GM13977 (cell line): Measurements from ENCODE around the gene DCTN4.
"Not testable (repeated sequence)": the region's sequence is repeated elsewhere in the genome, so short reads cannot be mapped to it uniquely, and the experiment has no call there.

Experiments used
- DNase-seq: peaks from one replicate; pipeline ENCODE4 v3.0.0; 2012; ENCODE audit warnings: low spot score
- in situ Hi-C: fragments of 300-500 bp; cut with MboI; formaldehyde crosslinking; loops from one replicate; pipeline ENCODE4 v1.12.0; 2022; ENCODE audit warnings: low sequenced_read_pairs, low pct_unique_long_range_greater_than_20kb, mixed read lengths, inconsistent platforms; ENCODE audit not compliant: unreplicated experiment
- TF ChIP-seq, protein P1 (sequence below): IDR thresholded peaks from 2 replicates; pipeline ENCODE4 v1.5.1; 2012; ENCODE audit warnings: mild to moderate bottlenecking, control low read depth; ENCODE audit not compliant: insufficient read depth; ENCODE audit errors: extremely low read depth, missing control alignments

The DCTN4 gene

DNA sequence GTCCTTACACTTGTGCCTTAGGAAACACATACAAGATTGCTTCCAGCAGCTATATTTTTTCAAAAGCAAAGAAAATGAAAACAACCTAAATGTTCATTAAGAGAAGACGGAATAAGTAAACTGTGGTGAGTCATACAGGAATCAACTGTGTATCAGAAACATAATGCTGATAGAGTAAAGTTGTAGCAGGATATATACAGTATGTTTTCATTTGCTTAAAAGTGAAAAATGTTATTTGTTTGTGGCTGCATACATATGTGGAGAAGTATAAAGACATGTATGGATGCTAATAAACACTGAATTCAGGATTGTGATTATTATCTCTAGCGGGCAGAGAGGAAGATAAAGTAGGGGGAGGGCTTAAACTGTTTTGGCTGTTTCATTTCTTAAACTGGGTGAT is 8.3 kb downstream of the DCTN4 start:
- DNase-seq, result no peak
- TF ChIP-seq, protein P1, sequence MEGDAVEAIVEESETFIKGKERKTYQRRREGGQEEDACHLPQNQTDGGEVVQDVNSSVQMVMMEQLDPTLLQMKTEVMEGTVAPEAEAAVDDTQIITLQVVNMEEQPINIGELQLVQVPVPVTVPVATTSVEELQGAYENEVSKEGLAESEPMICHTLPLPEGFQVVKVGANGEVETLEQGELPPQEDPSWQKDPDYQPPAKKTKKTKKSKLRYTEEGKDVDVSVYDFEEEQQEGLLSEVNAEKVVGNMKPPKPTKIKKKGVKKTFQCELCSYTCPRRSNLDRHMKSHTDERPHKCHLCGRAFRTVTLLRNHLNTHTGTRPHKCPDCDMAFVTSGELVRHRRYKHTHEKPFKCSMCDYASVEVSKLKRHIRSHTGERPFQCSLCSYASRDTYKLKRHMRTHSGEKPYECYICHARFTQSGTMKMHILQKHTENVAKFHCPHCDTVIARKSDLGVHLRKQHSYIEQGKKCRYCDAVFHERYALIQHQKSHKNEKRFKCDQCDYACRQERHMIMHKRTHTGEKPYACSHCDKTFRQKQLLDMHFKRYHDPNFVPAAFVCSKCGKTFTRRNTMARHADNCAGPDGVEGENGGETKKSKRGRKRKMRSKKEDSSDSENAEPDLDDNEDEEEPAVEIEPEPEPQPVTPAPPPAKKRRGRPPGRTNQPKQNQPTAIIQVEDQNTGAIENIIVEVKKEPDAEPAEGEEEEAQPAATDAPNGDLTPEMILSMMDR, result no peak

DNA sequence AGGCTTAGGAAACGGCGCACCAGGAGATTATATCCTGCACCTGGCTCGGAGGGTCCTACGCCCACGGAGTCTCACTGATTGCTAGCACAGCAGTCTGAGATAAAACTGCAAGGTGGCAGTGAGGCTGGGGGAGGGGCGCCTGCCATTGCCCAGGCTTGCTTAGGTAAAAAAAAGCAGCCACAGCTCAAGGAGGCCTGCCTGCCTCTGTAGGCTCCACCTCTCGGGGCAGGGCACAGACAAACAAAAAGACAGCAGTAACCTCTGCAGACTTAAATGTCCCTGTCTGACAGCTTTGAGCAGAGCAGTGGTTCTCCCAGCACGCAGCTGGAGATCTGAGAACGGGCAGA is 15.7 kb downstream of the DCTN4 start:
- in situ Hi-C loops, DNase-seq: not testable (repeated sequence)

More for the DNA sequence above, 8.3 kb downstream of the DCTN4 start:
- in situ Hi-C loops, result no loop called here

DNA sequence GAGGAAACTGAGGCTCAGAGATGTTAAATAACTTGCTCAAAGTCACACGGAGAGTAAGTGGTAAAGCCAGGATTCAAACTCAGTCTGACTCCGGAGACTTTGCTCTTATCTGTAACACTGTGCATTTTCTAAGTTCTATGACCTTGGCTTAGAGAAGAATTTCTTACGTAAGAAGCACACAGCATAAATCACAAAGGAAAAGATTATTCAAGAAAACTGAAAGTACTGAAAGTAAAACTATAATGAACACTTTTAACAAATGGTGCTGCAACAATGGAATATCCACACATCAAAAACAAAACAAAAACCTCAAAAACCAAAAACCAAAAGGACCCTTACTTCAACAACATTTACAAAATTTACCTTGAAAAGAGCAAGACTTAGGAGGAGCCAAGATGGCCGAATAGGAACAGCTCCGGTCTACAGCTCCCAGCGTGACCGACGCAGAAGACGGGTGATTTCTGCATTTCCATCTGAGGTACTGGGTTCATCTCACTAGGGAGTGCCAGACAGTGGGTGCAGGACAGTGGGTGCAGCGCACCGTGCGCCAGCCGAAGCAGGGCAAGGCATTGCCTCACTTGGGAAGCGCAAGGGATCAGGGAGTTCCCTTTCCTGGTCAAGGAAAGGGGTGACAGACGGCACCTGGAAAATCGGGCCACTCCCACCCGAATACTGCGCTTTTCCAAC is 16.2 kb downstream of the DCTN4 start:
- in situ Hi-C loops, DNase-seq: not testable (repeated sequence)

DNA sequence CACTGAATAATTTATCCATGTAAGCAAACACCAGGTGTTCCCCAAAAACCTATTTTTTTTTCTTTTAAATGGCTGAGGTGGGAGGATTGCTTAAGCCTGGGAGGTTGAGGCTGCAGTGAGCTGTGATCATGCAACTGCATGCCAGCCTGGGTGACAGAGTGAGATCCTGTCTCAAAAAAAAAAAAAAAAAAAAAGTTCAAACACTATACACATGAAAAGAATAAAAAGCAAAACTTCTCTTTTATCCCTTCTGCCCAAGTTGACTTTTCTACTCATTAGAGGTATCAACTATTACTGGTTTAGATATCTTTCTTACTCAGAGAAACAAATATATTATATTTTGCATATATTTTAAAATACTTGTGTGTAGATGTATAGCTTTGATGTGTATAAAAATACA is 17.8 kb downstream of the DCTN4 start:
- no peak for DNase-seq
- in situ Hi-C loops, result no loop called here
- TF ChIP-seq, protein P1, result no peak

DNA sequence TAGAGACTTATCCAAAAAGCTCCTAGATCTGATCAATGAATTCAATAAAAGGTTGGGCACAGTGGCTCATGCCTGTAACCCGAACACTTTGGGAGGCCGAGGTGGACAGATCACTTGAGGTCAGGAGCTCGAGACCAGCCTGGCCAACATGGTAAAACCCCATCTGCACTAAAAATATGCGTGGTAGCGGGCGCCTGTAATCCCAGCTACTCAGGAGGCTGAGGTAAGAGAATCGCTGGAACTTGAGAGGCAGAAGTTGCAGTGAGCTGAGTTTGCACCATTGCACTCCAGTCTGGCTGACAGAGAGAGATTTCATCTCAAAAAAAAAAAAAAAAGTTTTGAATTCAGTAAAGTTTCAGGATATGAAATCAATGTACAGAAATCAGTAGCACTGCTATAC is 20.0 kb downstream of the DCTN4 start:
- DNase-seq, result no peak
- in situ Hi-C loops, result no loop called here
- TF ChIP-seq, protein P1, result no peak

DNA sequence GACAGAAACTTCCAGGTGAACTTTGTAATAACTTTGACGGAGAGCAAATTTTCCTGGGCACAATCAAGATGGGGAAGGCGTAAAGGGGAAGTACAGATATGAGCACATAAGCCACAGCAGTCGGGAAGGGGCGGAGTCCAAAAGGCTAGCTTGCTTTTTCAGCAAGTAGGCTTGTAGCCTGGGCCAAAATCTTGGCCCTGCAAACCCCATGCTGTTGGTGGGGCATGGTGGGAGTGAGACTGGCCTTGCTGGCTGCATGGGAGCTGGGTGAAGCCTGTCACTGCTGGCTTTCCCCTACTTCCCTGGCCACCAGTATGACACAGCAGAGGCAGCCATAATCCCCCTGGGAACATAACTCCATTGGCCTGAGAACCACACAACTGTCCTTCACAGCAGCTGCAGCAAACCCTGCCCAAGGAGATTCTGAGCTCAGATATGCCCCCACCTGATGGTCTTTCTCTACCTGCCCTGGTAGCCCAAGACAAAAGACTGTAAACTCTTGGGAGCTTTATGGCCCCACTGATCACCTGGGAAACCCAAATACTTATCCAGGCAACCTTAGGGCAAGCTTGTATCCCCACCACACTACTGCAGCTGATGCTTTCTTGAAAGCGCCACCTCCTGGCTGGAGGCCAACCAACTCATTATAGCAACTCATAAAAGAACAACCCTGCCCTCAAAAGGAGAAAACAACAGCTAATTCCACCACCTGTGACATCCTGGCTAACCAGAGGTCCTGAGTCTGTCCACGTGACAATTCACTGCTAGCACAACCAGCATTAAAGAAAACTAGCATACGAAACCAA is 24.0 kb downstream of the DCTN4 start:
- TF ChIP-seq, protein P1, result peak; percentile 35
- DNase-seq, result peak; percentile 17

DNA sequence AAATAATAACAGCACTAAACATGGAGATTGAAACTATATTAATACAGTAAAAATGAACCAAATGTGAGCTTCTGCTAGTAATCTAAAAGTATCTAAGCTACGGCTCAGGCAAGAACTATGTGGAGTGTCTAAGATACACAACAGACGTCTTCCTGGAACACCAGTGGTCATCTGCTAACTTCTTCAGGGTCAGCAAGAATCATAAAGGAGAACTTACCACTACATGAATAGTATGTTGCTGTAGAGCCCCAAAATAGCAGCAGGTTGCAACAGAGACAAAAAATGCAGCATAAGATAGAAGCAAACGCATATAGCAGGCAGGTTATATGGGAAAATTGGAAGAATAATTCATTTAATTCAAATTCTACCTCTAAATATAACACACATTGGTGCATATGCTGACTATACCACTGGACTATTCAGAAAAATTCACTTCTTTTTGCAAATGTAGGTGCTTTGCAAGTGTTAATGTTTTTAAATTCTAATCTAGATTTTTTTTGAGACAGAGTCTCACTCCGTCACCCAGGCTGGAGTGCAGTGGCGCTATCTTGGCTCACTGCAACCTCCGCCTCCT is 27.1 kb downstream of the DCTN4 start:
- no peak for DNase-seq
- TF ChIP-seq, protein P1, result no peak
- in situ Hi-C loops, result no loop called here

More for the DNA sequence above, 24.0 kb downstream of the DCTN4 start:
- in situ Hi-C loops, result no loop called here
